ENCODE data around the gene RELB. TPM values are rescaled to one million over a fixed set of nuclear protein-coding genes. Genes with fewer than 3 reads are reported as not detected.

The RELB gene
- polyA plus RNA-seq, 2 of the 4 experiments (the other 2 are of a cell fraction): 8.1 to 9.6 TPM

DNA sequence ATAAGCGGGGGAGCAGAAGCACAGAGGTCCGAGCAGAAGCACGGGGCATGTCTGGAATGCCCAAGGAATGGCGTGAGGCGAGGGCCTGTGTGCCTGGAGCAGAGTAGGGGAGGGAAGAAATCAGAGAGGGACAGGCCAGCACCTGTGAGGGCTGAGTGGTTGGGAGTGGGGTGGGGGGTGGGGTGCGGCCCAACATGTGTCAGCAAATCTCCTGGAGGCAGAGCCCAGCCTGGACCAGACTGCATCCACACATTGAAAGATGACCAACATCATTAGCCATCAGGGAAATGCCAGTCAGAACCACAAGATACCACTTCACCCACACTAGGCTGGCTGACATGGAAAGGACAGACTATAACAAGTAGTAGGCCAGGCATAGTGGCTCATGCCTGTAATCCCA lies 48.8 kb downstream of the RELB start:
- DNase-seq (ENCODE audit: low read depth in 1 of 2, low spot score in 1 of 2): no peak
- WGBS (ENCODE audit: missing lambda C conversion rate): 94% methylated on average over 6 of the region's 6 CpGs
- POLR2A ChIA-PET: interaction anchor here (1.2 to 1.5 kb wide), 2 partner anchors 11 kb away, joined by 5 to 6 read pairs; partner anchors contain the start of gene CLASRP
- no peak for FAIRE-seq
- Histone ChIP-seq H3K4me3 (no peak overlapping the region), H3K27ac (no peak overlapping the region; a peak in 1 of 6 replicates), H3K4me2 (no peak overlapping the region), H3K9me3 (no peaks in the 10 kb centered on the region), H3K4me1 (0 out of 3 replicates have a peak, but pooled peaks cover 6% of the 10 kb centered on the region)
- no peak for TF ChIP-seq PHF8 (IDR thresholded peaks at IDR 0.05; ENCODE audit: borderline replicate concordance, low read depth)
- no peak for TF ChIP-seq ZC3H11A (IDR thresholded peaks at IDR 0.05)
- TF ChIP-seq, protein P1, sequence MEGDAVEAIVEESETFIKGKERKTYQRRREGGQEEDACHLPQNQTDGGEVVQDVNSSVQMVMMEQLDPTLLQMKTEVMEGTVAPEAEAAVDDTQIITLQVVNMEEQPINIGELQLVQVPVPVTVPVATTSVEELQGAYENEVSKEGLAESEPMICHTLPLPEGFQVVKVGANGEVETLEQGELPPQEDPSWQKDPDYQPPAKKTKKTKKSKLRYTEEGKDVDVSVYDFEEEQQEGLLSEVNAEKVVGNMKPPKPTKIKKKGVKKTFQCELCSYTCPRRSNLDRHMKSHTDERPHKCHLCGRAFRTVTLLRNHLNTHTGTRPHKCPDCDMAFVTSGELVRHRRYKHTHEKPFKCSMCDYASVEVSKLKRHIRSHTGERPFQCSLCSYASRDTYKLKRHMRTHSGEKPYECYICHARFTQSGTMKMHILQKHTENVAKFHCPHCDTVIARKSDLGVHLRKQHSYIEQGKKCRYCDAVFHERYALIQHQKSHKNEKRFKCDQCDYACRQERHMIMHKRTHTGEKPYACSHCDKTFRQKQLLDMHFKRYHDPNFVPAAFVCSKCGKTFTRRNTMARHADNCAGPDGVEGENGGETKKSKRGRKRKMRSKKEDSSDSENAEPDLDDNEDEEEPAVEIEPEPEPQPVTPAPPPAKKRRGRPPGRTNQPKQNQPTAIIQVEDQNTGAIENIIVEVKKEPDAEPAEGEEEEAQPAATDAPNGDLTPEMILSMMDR (IDR thresholded peaks at IDR 0.05): no peak
- TF ChIP-seq RFX5 (IDR thresholded peaks at IDR 0.05): no peak
- TF ChIP-seq, protein P2, sequence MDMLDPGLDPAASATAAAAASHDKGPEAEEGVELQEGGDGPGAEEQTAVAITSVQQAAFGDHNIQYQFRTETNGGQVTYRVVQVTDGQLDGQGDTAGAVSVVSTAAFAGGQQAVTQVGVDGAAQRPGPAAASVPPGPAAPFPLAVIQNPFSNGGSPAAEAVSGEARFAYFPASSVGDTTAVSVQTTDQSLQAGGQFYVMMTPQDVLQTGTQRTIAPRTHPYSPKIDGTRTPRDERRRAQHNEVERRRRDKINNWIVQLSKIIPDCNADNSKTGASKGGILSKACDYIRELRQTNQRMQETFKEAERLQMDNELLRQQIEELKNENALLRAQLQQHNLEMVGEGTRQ (IDR thresholded peaks at IDR 0.05): no peak
- no peak for TF ChIP-seq MAZ (IDR thresholded peaks at IDR 0.05; ENCODE audit: borderline replicate concordance, low read depth, low read length)
- no peak for TF ChIP-seq RNF2 (IDR thresholded peaks at IDR 0.05; ENCODE audit: borderline replicate concordance, low read depth)
- TF ChIP-seq POLR2A (IDR thresholded peaks at IDR 0.05; ENCODE audit: low read length): no peak
- no peak for TF ChIP-seq RAD21 (conservative IDR thresholded peaks at IDR 0.05 in 1 of 2, IDR thresholded peaks at IDR 0.05 in 1 of 2)
- TF ChIP-seq, protein P3, sequence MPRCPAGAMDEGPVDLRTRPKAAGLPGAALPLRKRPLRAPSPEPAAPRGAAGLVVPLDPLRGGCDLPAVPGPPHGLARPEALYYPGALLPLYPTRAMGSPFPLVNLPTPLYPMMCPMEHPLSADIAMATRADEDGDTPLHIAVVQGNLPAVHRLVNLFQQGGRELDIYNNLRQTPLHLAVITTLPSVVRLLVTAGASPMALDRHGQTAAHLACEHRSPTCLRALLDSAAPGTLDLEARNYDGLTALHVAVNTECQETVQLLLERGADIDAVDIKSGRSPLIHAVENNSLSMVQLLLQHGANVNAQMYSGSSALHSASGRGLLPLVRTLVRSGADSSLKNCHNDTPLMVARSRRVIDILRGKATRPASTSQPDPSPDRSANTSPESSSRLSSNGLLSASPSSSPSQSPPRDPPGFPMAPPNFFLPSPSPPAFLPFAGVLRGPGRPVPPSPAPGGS (IDR thresholded peaks at IDR 0.05): no peak
- TF ChIP-seq CHD2 (IDR thresholded peaks at IDR 0.05; ENCODE audit: low read length, partially characterized antibody): no peak
- no peak for TF ChIP-seq HDAC2 (IDR thresholded peaks at IDR 0.05)
- no peak for TF ChIP-seq FOSB (CRISPR knock-in tag; IDR thresholded peaks at IDR 0.05)
- TF ChIP-seq CHD4 (IDR thresholded peaks at IDR 0.05; ENCODE audit: borderline replicate concordance): no peak
- TF ChIP-seq TP53 (CRISPR knock-in tag; IDR thresholded peaks at IDR 0.05): no peak
- TF ChIP-seq POLR2AphosphoS2 (conservative IDR thresholded peaks at IDR 0.05; ENCODE audit: low read length): no peak
- no peak for TF ChIP-seq EHMT2 (IDR thresholded peaks at IDR 0.05; ENCODE audit: low read depth)
- TF ChIP-seq NFE2L2 (conservative IDR thresholded peaks at IDR 0.05; ENCODE audit: low read length): no peak
- TF ChIP-seq FOXS1 (CRISPR knock-in tag; IDR thresholded peaks at IDR 0.05): no peak
- CTCF ChIA-PET: interaction anchor here (1.0 to 3.6 kb wide), 7 partner anchors 9 to 462 kb away, joined by 3 to 31 read pairs (median 6); partner anchors contain the start of gene CLASRP
- no peak for ATAC-seq

DNA sequence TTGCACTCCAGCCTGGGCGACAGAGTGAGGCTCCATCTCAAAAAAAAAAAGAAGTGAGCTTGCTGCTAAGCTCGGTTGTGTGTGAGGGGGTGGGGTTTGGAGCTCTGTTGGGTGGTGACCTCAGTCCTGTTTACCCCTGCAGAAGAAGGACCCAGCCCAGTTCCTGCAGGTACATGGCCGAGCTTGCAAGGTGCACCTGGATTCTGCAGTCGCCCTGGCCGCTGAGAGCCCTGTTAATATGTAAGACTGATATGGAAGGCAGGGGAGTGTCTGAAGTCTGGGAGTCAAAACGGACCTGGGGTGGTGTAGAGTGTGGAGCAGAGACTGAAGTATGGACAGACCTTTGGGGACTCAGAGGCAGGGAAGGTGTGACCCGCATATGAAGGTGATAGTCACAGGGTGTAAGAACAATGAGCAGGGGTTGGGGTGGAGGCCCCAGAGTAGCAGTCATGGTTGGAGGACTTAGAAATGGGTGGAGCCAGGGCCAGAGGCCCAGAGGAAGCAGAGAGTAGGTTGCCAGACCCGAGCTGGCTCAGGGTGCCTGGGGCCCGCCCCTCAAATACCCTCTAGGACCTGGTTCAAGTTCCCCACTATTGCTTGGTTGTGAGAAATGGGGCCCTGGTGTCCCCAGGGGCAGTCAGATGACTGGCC lies 50.8 kb downstream of the RELB start:
- ChIA-PET CTCF (interaction anchor here (0.6 to 3.6 kb wide), 7 partner anchors 7 to 148 kb away, joined by 3 to 31 read pairs (median 4); no protein-coding TSS in a partner anchor), POLR2A (no interaction called here)
- Histone ChIP-seq H3K27ac (no peak overlapping the region), H3K4me2 (no peak overlapping the region), H3K4me3 (no peak overlapping the region), H3K4me1 (0 out of 3 replicates have a peak, but pooled peaks cover 6% of the 10 kb centered on the region), H3K9me3 (no peaks in the 10 kb centered on the region)
- ATAC-seq (no peak), FAIRE-seq (no peak), DNase-seq (ENCODE audit: low read depth in 1 of 2, low spot score in 1 of 2) (no peak)
- WGBS (ENCODE audit: missing lambda C conversion rate): 76% methylated on average over 9 of the region's 9 CpGs
- no peak for TF ChIP-seq MAFK (IDR thresholded peaks at IDR 0.05; ENCODE audit: partially characterized antibody)
- no peak for TF ChIP-seq HDAC2 (IDR thresholded peaks at IDR 0.05)
- no peak for TF ChIP-seq CHD2 (IDR thresholded peaks at IDR 0.05; ENCODE audit: low read length, partially characterized antibody)
- TF ChIP-seq, protein P4, sequence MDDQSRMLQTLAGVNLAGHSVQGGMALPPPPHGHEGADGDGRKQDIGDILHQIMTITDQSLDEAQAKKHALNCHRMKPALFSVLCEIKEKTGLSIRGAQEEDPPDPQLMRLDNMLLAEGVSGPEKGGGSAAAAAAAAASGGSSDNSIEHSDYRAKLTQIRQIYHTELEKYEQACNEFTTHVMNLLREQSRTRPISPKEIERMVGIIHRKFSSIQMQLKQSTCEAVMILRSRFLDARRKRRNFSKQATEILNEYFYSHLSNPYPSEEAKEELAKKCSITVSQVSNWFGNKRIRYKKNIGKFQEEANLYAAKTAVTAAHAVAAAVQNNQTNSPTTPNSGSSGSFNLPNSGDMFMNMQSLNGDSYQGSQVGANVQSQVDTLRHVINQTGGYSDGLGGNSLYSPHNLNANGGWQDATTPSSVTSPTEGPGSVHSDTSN (IDR thresholded peaks at IDR 0.05): no peak
- no peak for TF ChIP-seq FOSB (CRISPR knock-in tag; IDR thresholded peaks at IDR 0.05)
- TF ChIP-seq, protein P5, sequence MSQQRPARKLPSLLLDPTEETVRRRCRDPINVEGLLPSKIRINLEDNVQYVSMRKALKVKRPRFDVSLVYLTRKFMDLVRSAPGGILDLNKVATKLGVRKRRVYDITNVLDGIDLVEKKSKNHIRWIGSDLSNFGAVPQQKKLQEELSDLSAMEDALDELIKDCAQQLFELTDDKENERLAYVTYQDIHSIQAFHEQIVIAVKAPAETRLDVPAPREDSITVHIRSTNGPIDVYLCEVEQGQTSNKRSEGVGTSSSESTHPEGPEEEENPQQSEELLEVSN (IDR thresholded peaks at IDR 0.05; ENCODE audit: borderline replicate concordance, low read depth): no peak
- TF ChIP-seq BHLHE40 (IDR thresholded peaks at IDR 0.05; ENCODE audit: low read depth, low read length): no peak
- TF ChIP-seq RARB (CRISPR knock-in tag; IDR thresholded peaks at IDR 0.05): no peak
- TF ChIP-seq RNF2 (IDR thresholded peaks at IDR 0.05; ENCODE audit: borderline replicate concordance, low read depth): no peak
- TF ChIP-seq RCOR1 (IDR thresholded peaks at IDR 0.05; ENCODE audit: low read depth, low read length): no peak
- TF ChIP-seq, protein P6, sequence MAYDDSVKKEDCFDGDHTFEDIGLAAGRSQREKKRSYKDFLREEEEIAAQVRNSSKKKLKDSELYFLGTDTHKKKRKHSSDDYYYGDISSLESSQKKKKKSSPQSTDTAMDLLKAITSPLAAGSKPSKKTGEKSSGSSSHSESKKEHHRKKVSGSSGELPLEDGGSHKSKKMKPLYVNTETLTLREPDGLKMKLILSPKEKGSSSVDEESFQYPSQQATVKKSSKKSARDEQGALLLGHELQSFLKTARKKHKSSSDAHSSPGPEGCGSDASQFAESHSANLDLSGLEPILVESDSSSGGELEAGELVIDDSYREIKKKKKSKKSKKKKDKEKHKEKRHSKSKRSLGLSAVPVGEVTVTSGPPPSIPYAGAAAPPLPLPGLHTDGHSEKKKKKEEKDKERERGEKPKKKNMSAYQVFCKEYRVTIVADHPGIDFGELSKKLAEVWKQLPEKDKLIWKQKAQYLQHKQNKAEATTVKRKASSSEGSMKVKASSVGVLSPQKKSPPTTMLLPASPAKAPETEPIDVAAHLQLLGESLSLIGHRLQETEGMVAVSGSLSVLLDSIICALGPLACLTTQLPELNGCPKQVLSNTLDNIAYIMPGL (CRISPR knock-in tag; IDR thresholded peaks at IDR 0.05; ENCODE audit: borderline replicate concordance): no peak
- TF ChIP-seq ZFP36 (IDR thresholded peaks at IDR 0.05; ENCODE audit: borderline replicate concordance, partially characterized antibody): no peak
- TF ChIP-seq ZSCAN20 (CRISPR knock-in tag; IDR thresholded peaks at IDR 0.05): no peak
- no peak for TF ChIP-seq NPAS2 (CRISPR knock-in tag; IDR thresholded peaks at IDR 0.05; ENCODE audit: borderline replicate concordance)
- TF ChIP-seq POLR2A (IDR thresholded peaks at IDR 0.05; ENCODE audit: low read length): no peak
- TF ChIP-seq ESRRA (IDR thresholded peaks at IDR 0.05; ENCODE audit: borderline replicate concordance, low read length): no peak

Data from A549 (cell line).